Measurements from ENCODE around the gene TPST2. TPM values are rescaled to one million over a fixed set of nuclear protein-coding genes. Genes with fewer than 3 reads are reported as not detected.

The TPST2 gene
- total RNA-seq, 1 experiment from 2014 or later = 50.1 TPM

GRCh38 chr22:26570115-26570514 lies 19.8 kb downstream of the TPST2 start:
- H2BK120ac ChIP-seq (ENCODE audit: low read depth, low read length, poor library complexity, severe bottlenecking) = no peak overlapping the region
- no peak overlapping the region for H4K5ac ChIP-seq (ENCODE audit: insufficient read length, low read depth, low read length)
- peak overlapping the region; percentile 29 for H3K18ac ChIP-seq (ENCODE audit: insufficient read length, low read depth, low read length)
- H3K4ac ChIP-seq (ENCODE audit: low read depth, low read length) = no peak overlapping the region
- H3K4me2 ChIP-seq (ENCODE audit: insufficient read depth, insufficient read length, low read length) = no peak overlapping the region
- H2AK5ac ChIP-seq (ENCODE audit: insufficient read length, low read length) = no peak overlapping the region
- no peak overlapping the region for H3T11ph ChIP-seq (ENCODE audit: low read length)
- H3K23ac ChIP-seq (ENCODE audit: insufficient read length, low read depth, low read length) = no peak overlapping the region
- no peaks in the 10 kb centered on the region for H3K23me2 ChIP-seq (ENCODE audit: insufficient read length, low read depth, low read length, poor library complexity, severe bottlenecking)
- H3K9me3 Mint-ChIP-seq = no peaks in the 10 kb centered on the region
- H4K8ac ChIP-seq (replicated peaks; ENCODE audit: insufficient read length, low read depth, low read length) = no peak overlapping the region
- H3K4me1 ChIP-seq (ENCODE audit: insufficient read depth, low read length) = peaks cover 20% of the 10 kb centered on the region
- DNase-seq = no peak
- no peak overlapping the region for H2BK20ac ChIP-seq (ENCODE audit: low read depth, low read length, poor library complexity, severe bottlenecking)
- no peak overlapping the region for H2BK15ac ChIP-seq (ENCODE audit: low read depth, low read length)
- no peak overlapping the region for H3K14ac ChIP-seq (ENCODE audit: insufficient read depth, low read length)
- WGBS (ENCODE audit: extremely low coverage, insufficient read length, low lambda C conversion rate) = no CpG with 5 or more reads among the region's 10 CpGs
- H3K9me3 ChIP-seq (ENCODE audit: control insufficient read depth, low read depth, low read length) = no peaks in the 10 kb centered on the region
- no peaks in the 10 kb centered on the region for H4K20me1 ChIP-seq (ENCODE audit: control insufficient read depth, insufficient read depth, insufficient read length)
- H3K79me2 ChIP-seq (ENCODE audit: insufficient read depth, low read length) = peaks cover 38% of the 10 kb centered on the region; the same call in 1 of the 2 replicates
- H3K27ac ChIP-seq (ENCODE audit: insufficient read length, low read depth, low read length) = no peak overlapping the region
- H3K36me3 Mint-ChIP-seq (ENCODE audit: insufficient read depth in 1 of 3, low read depth in 3 of 3) = peaks cover 13 to 16% (median 13%) of the 10 kb centered on the region in 3 experiments
- H3K27me3 ChIP-seq (ENCODE audit: insufficient read depth, low read length) = no peaks in the 10 kb centered on the region
- H3K56ac ChIP-seq (ENCODE audit: insufficient read length, low read depth, low read length) = no peak overlapping the region
- no peaks in the 10 kb centered on the region for H3K27me3 Mint-ChIP-seq (ENCODE audit: low read depth)
- peak overlapping the region in 1 of 2 experiments; percentile 20; a peak in 1 of 5 replicates for H3K4me3 Mint-ChIP-seq
- no peak overlapping the region for H2BK12ac ChIP-seq (ENCODE audit: insufficient read length, low read depth, low read length)
- no peak overlapping the region for H2BK5ac ChIP-seq (ENCODE audit: insufficient read length, low read length)
- TF ChIP-seq CTCF (conservative IDR thresholded peaks at IDR 0.05) = no peak
- no peak overlapping the region for H4K91ac ChIP-seq (ENCODE audit: insufficient read length, low read depth, low read length)
- no peak overlapping the region for H2AFZ ChIP-seq (ENCODE audit: low read length)
- H3K27ac Mint-ChIP-seq = peak overlapping the region; percentile 5 to 90 (median 69)
- H3K79me1 ChIP-seq (ENCODE audit: insufficient read depth, low read depth, low read length, poor library complexity, severe bottlenecking) = peaks cover 8% of the 10 kb centered on the region
- H3K4me1 Mint-ChIP-seq = peaks cover 76 to 81% of the 10 kb centered on the region in 2 experiments
- H3K9ac ChIP-seq (ENCODE audit: extremely low read depth, insufficient read length, low read length) = no peak overlapping the region

Data from H9 (cell line).